Caco-2 (cell line): ENCODE data around the gene PCSK5. TPM values are rescaled to one million over a fixed set of nuclear protein-coding genes. Genes with fewer than 3 reads are reported as not detected.

Experiments used
- BruUV-seq: library from RNA; stranded (reverse); fragments of 400-500 nt; replicated peaks from 2 replicates; lab custom pipeline; 2021; lab: Mats Ljungman, UMichigan
- CTCF ChIA-PET: fragments of 300-600 bp; sonication (Branson Sonifier 250); formaldehyde crosslinking; loops from one replicate; lab custom pipeline; 2022; ENCODE audit warnings: antibody characterized with exemption; lab: Charles Lee
- POLR2A ChIA-PET: fragments of 300-600 bp; sonication (Branson Sonifier 250); formaldehyde crosslinking; loops from one replicate; lab custom pipeline; 2022; ENCODE audit warnings: antibody characterized with exemption; lab: Charles Lee
- DNase-seq, 2 experiments: peaks; one replicate each; pipeline versions ENCODE4 v3.0.0 to v3.0.0-alpha.2; 2020 to 2022
- H3K27me3 ChIP-seq: replicated peaks from 2 replicates; pipeline ENCODE4 v1.6.0; 2011; ENCODE audit warnings: low read length; ENCODE audit not compliant: control insufficient read depth, insufficient read depth
- H3K36me3 ChIP-seq: 2 replicates; pipeline ENCODE4 v1.5.1; 2011; ENCODE audit warnings: low read length; ENCODE audit not compliant: control insufficient read depth, insufficient read depth
- H3K4me1 ChIP-seq: fragments of 250-450 bp; sonication (Bioruptor Pico); 2 replicates; pipeline ENCODE4 v1.5.1; 2020; ENCODE audit warnings: mild to moderate bottlenecking
- H3K4me3 ChIP-seq: 2 replicates; pipeline ENCODE4 v1.5.1; 2011; ENCODE audit warnings: low read depth, mild to moderate bottlenecking, control low read depth, low read length
- H3K9me3 ChIP-seq: fragments of 250-450 bp; sonication (Bioruptor Pico); 2 replicates; pipeline ENCODE4 v1.5.1; 2020; ENCODE audit warnings: mild to moderate bottlenecking, moderate library complexity
- H3K27ac Mint-ChIP-seq: one replicate; pipeline ENCODE4 v1.8.0; 2022; ENCODE audit warnings: mixed read lengths; ENCODE audit not compliant: unreplicated experiment
- H3K27me3 Mint-ChIP-seq: one replicate; pipeline ENCODE4 v1.8.0; 2022; ENCODE audit warnings: mixed read lengths; ENCODE audit not compliant: insufficient read depth, unreplicated experiment
- H3K36me3 Mint-ChIP-seq: one replicate; pipeline ENCODE4 v1.8.0; 2022; ENCODE audit warnings: mild to moderate bottlenecking, mixed read lengths; ENCODE audit not compliant: insufficient read depth, unreplicated experiment
- H3K4me1 Mint-ChIP-seq: one replicate; pipeline ENCODE4 v1.8.0; 2022; ENCODE audit warnings: low read depth, mixed read lengths; ENCODE audit not compliant: unreplicated experiment
- H3K4me3 Mint-ChIP-seq: one replicate; pipeline ENCODE4 v1.8.0; 2022; ENCODE audit warnings: mild to moderate bottlenecking, moderate library complexity, mixed read lengths; ENCODE audit not compliant: unreplicated experiment
- H3K9me3 Mint-ChIP-seq: one replicate; pipeline ENCODE4 v1.8.0; 2022; ENCODE audit warnings: mixed read lengths; ENCODE audit not compliant: unreplicated experiment
- intact Hi-C: fragments of 100-400 bp; cut with micrococcal nuclease; formaldehyde crosslinking; loops from one replicate; pipeline ENCODE4 v1.10.0; 2022; ENCODE audit not compliant: unreplicated experiment
- total RNA-seq: library from RNA; stranded (reverse); gene quantifications from 2 replicates; pipeline ENCODE4 v1.2.3, GENCODE V29; 2022
- TF ChIP-seq, protein P1 (sequence below), 2 experiments: fragments of 200-600 bp in 1 of 2; IDR thresholded peaks; 1 replicate in 1 of 2; 2 replicates in 1 of 2; pipeline versions ENCODE4 v1.5.1 to v1.8.0; 2011 to 2022; ENCODE audit warnings: antibody characterized with exemption in 1 of 2, control low read depth in 1 of 2, inconsistent platforms in 1 of 2, low read depth in 1 of 2, low read length in 1 of 2, mild to moderate bottlenecking in 1 of 2, moderate library complexity in 1 of 2; ENCODE audit not compliant: insufficient read depth in 1 of 2, severe bottlenecking in 1 of 2, unreplicated experiment in 1 of 2

Gene PCSK5
- total RNA-seq, 1 experiment from 2014 or later, result 10.9 TPM

DNA sequence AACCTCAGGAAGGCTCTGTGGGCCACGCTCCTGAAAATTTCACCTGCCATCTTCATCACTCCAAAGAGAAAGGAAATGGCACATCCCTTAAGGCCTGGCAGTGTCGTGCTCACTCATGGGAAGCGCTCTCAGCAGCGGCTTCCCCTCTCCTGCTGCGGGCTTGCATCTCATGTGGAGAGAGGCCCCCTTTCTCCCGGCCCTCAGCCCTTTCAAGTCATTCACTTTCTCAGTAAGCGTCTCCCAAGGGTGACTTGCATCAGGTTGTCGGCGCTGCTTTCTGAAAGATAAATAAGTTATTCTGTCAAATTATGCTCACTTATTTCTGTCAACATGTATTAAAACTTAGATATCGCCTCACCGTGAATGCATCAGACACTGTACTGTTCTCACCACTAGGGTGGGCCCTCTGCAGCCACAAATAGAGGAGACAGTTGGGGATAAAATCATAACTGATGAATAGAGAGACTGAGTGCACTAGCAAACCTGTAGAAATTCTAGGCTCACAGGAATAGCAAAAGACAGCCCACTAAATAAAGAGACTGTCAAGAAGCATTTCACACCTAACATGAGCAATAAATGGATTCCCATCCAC lies 329.2 kb downstream of the PCSK5 start:
- intact Hi-C loops, result no loop called here
- DNase-seq, result no peak
- no peaks in the 10 kb centered on the region for H3K27me3 ChIP-seq
- peaks cover 9% of the 10 kb centered on the region for H3K4me1 Mint-ChIP-seq
- H3K36me3 Mint-ChIP-seq, result no peaks in the 10 kb centered on the region
- no peaks in the 10 kb centered on the region for H3K4me1 ChIP-seq
- no peaks in the 10 kb centered on the region for H3K9me3 Mint-ChIP-seq
- POLR2A ChIA-PET, result interaction anchor here (0.7 kb wide), 1 partner anchor 187 kb away, joined by 10 read pairs; no protein-coding TSS in a partner anchor
- H3K4me3 ChIP-seq, result no peak overlapping the region
- no peaks in the 10 kb centered on the region for H3K27me3 Mint-ChIP-seq
- BruUV-seq, result no TSS peak
- no peak overlapping the region for H3K27ac Mint-ChIP-seq
- TF ChIP-seq, protein P1, sequence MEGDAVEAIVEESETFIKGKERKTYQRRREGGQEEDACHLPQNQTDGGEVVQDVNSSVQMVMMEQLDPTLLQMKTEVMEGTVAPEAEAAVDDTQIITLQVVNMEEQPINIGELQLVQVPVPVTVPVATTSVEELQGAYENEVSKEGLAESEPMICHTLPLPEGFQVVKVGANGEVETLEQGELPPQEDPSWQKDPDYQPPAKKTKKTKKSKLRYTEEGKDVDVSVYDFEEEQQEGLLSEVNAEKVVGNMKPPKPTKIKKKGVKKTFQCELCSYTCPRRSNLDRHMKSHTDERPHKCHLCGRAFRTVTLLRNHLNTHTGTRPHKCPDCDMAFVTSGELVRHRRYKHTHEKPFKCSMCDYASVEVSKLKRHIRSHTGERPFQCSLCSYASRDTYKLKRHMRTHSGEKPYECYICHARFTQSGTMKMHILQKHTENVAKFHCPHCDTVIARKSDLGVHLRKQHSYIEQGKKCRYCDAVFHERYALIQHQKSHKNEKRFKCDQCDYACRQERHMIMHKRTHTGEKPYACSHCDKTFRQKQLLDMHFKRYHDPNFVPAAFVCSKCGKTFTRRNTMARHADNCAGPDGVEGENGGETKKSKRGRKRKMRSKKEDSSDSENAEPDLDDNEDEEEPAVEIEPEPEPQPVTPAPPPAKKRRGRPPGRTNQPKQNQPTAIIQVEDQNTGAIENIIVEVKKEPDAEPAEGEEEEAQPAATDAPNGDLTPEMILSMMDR (IDR thresholded peaks at IDR 0.05; ENCODE audit: insufficient read depth in 1 of 2, low read depth in 1 of 2, low read length in 1 of 2, severe bottlenecking in 1 of 2, unreplicated experiment in 1 of 2), result no peak
- H3K4me3 Mint-ChIP-seq, result no peak overlapping the region
- H3K9me3 ChIP-seq, result no peaks in the 10 kb centered on the region
- CTCF ChIA-PET, result no interaction called here
- no peaks in the 10 kb centered on the region for H3K36me3 ChIP-seq

DNA sequence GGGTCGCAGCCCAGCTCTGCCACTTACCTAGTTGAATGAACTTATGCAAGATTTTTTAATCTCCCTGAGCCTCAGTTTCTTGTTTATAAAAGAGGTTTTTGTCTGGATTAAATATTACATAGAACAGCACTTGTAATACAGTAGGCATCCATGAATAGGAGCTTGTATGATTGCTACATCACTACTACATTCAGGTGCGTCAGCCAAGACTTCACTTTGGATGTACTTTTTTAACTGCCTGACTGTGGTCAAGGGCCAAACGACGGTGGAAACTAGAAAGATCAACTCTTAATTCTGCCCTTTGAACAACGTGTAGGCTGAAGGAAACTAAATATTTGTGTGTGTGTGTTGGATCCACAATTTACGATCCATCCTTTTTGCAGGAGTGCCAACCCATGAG lies 330.9 kb downstream of the PCSK5 start:
- H3K4me3 Mint-ChIP-seq, result no peak overlapping the region
- BruUV-seq, result no TSS peak
- no peak for DNase-seq
- ChIA-PET CTCF (no interaction called here), POLR2A (no interaction called here)
- Histone ChIP-seq H3K4me3 (no peak overlapping the region), H3K36me3 (no peaks in the 10 kb centered on the region), H3K27me3 (no peaks in the 10 kb centered on the region), H3K9me3 (no peaks in the 10 kb centered on the region), H3K4me1 (no peaks in the 10 kb centered on the region)
- no peak overlapping the region for H3K27ac Mint-ChIP-seq
- intact Hi-C loops, result no loop called here
- H3K9me3 Mint-ChIP-seq, result no peaks in the 10 kb centered on the region
- peaks cover 9% of the 10 kb centered on the region for H3K4me1 Mint-ChIP-seq
- TF ChIP-seq, protein P1 (IDR thresholded peaks at IDR 0.05; ENCODE audit: insufficient read depth in 1 of 2, low read depth in 1 of 2, low read length in 1 of 2, severe bottlenecking in 1 of 2, unreplicated experiment in 1 of 2), result no peak
- no peaks in the 10 kb centered on the region for H3K27me3 Mint-ChIP-seq
- H3K36me3 Mint-ChIP-seq, result no peaks in the 10 kb centered on the region

DNA sequence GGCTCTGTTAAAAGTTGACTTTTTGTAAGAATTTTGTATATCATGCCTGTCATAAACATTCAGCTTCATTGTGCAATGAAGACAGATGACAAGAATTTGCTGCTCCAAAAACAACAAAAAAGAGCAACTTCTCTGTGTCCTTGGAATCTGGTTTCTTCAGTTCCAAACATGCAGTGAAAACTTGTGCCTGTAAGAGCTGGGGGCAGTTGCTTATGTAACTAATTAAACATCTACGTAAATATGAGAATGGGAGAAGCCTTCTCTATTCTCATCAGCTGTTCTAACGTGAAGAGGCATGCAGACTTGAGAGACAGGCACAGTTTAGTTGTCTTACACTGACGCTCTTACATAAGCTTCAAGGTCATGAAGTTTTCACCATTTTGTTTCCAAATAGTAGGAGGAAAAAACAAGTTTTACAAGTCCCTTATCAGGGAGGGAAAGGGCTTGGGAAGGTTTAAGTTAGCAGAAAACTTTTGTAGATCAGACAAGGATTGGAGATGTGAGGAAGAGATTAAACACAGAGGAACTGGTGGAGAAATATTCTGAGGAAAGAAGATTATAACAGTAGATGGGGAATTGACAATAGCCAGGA lies 333.4 kb downstream of the PCSK5 start:
- H3K36me3 ChIP-seq, result no peaks in the 10 kb centered on the region
- POLR2A ChIA-PET, result no interaction called here
- H3K4me1 ChIP-seq, result no peaks in the 10 kb centered on the region
- no peak for DNase-seq
- no peaks in the 10 kb centered on the region for H3K27me3 Mint-ChIP-seq
- TF ChIP-seq, protein P1 (IDR thresholded peaks at IDR 0.05; ENCODE audit: insufficient read depth in 1 of 2, low read depth in 1 of 2, low read length in 1 of 2, severe bottlenecking in 1 of 2, unreplicated experiment in 1 of 2), result no peak
- peaks cover 9% of the 10 kb centered on the region for H3K4me1 Mint-ChIP-seq
- H3K4me3 ChIP-seq, result no peak overlapping the region
- H3K27me3 ChIP-seq, result no peaks in the 10 kb centered on the region
- BruUV-seq, result no TSS peak
- peak overlapping the region; percentile 10 for H3K4me3 Mint-ChIP-seq
- no peaks in the 10 kb centered on the region for H3K36me3 Mint-ChIP-seq
- H3K27ac Mint-ChIP-seq, result peak overlapping the region; percentile 47
- H3K9me3 Mint-ChIP-seq, result no peaks in the 10 kb centered on the region
- intact Hi-C loops, result no loop called here
- H3K9me3 ChIP-seq, result no peaks in the 10 kb centered on the region
- CTCF ChIA-PET, result no interaction called here
